ACC112 (cell line): ENCODE data around the gene CTNNA3.

Experiments used
- H2AFZ ChIP-seq: fragments of 200-600 bp; sonication (generic); one replicate; pipeline ENCODE4 v1.6.0; 2017; ENCODE audit warnings: antibody characterized with exemption, low read length; ENCODE audit not compliant: unreplicated experiment
- H3K27ac ChIP-seq: fragments of 200-600 bp; sonication (generic); 2 replicates; pipeline ENCODE4 v1.5.1; 2014; ENCODE audit warnings: low read depth, mild to moderate bottlenecking, antibody characterized with exemption, low read length, moderate library complexity
- H3K27me3 ChIP-seq: fragments of 200-600 bp; sonication (generic); 2 replicates; pipeline ENCODE4 v1.6.1; 2014; ENCODE audit warnings: mild to moderate bottlenecking, antibody characterized with exemption, low read length, moderate library complexity, mixed read lengths; ENCODE audit not compliant: insufficient read depth
- H3K36me3 ChIP-seq: fragments of 200-600 bp; sonication (generic); 2 replicates; pipeline ENCODE4 v1.6.1; 2016; ENCODE audit warnings: mild to moderate bottlenecking, antibody characterized with exemption, low read length, moderate library complexity, mixed read lengths; ENCODE audit not compliant: insufficient read depth
- H3K4me1 ChIP-seq: fragments of 200-600 bp; sonication (generic); one replicate; pipeline ENCODE4 v1.6.1; 2016; ENCODE audit warnings: low read length, mixed read lengths; ENCODE audit not compliant: insufficient read depth, unreplicated experiment, control insufficient read depth
- H3K4me3 ChIP-seq: fragments of 200-600 bp; sonication (generic); 2 replicates; pipeline ENCODE4 v1.5.1; 2014; ENCODE audit warnings: mild to moderate bottlenecking, low read depth, low read length
- H3K79me2 ChIP-seq: fragments of 200-600 bp; sonication (generic); one replicate; pipeline ENCODE4 v1.6.0; 2016; ENCODE audit warnings: low read length; ENCODE audit not compliant: control insufficient read depth, unreplicated experiment, insufficient read depth

Gene CTNNA3

GRCh38 chr10:66045859-66046258 lies 1650.1 kb downstream of the CTNNA3 start:
- Histone ChIP-seq H3K27ac (no peak overlapping the region), H3K79me2 (no peaks in the 10 kb centered on the region), H3K36me3 (no peaks in the 10 kb centered on the region), H3K4me3 (no peak overlapping the region), H3K4me1 (no peaks in the 10 kb centered on the region), H3K27me3 (no peaks in the 10 kb centered on the region), H2AFZ (no peak overlapping the region)

- no peaks in the 10 kb centered on the region for H3K36me3 ChIP-seq
- H3K79me2 ChIP-seq, result no peaks in the 10 kb centered on the region
- no peak overlapping the region for H3K27ac ChIP-seq
- H2AFZ ChIP-seq, result no peak overlapping the region
- no peak overlapping the region for H3K4me3 ChIP-seq
- no peaks in the 10 kb centered on the region for H3K4me1 ChIP-seq
- H3K27me3 ChIP-seq, result no peaks in the 10 kb centered on the region
Observed at GRCh38 chr10:66041771-66042170, 1654.2 kb downstream of the CTNNA3 start.

- Histone ChIP-seq H3K27me3 (no peaks in the 10 kb centered on the region), H3K79me2 (no peaks in the 10 kb centered on the region), H3K36me3 (no peaks in the 10 kb centered on the region)
Observed at GRCh38 chr10:66038623-66039022, 1657.4 kb downstream of the CTNNA3 start.

GRCh38 chr10:66026321-66026720 lies 1669.7 kb downstream of the CTNNA3 start:
- no peak overlapping the region for H3K4me3 ChIP-seq

More at GRCh38 chr10:66038623-66039022, 1657.4 kb downstream of the CTNNA3 start:
- Histone ChIP-seq H3K27ac (no peak overlapping the region), H2AFZ (no peak overlapping the region), H3K4me3 (no peak overlapping the region), H3K4me1 (no peaks in the 10 kb centered on the region)

GRCh38 chr10:66025186-66025585 lies 1670.8 kb downstream of the CTNNA3 start:
- H3K27me3 ChIP-seq, result no peaks in the 10 kb centered on the region
- H3K79me2 ChIP-seq, result no peaks in the 10 kb centered on the region
- H3K4me3 ChIP-seq, result no peak overlapping the region
- no peaks in the 10 kb centered on the region for H3K4me1 ChIP-seq
- no peak overlapping the region for H2AFZ ChIP-seq
- no peaks in the 10 kb centered on the region for H3K36me3 ChIP-seq
- no peak overlapping the region for H3K27ac ChIP-seq

More at GRCh38 chr10:66026321-66026720, 1669.7 kb downstream of the CTNNA3 start:
- H3K4me1 ChIP-seq, result no peaks in the 10 kb centered on the region
- no peaks in the 10 kb centered on the region for H3K36me3 ChIP-seq
- H3K27me3 ChIP-seq, result no peaks in the 10 kb centered on the region
- H3K79me2 ChIP-seq, result no peaks in the 10 kb centered on the region
- no peak overlapping the region for H2AFZ ChIP-seq
- no peak overlapping the region for H3K27ac ChIP-seq

GRCh38 chr10:66021423-66021822 lies 1674.6 kb downstream of the CTNNA3 start:
- Histone ChIP-seq H3K27ac (no peak overlapping the region), H3K4me3 (no peak overlapping the region), H2AFZ (no peak overlapping the region), H3K79me2 (no peaks in the 10 kb centered on the region), H3K27me3 (no peaks in the 10 kb centered on the region), H3K4me1 (no peaks in the 10 kb centered on the region), H3K36me3 (no peaks in the 10 kb centered on the region)

GRCh38 chr10:66008221-66008620 lies 1687.8 kb downstream of the CTNNA3 start:
- Histone ChIP-seq H3K4me1 (no peaks in the 10 kb centered on the region), H2AFZ (no peak overlapping the region), H3K27ac (no peak overlapping the region), H3K4me3 (no peak overlapping the region), H3K79me2 (no peaks in the 10 kb centered on the region), H3K36me3 (no peaks in the 10 kb centered on the region), H3K27me3 (no peaks in the 10 kb centered on the region)

GRCh38 chr10:66006411-66006810 lies 1689.6 kb downstream of the CTNNA3 start:
- Histone ChIP-seq H3K27ac (no peak overlapping the region), H3K4me3 (no peak overlapping the region), H3K36me3 (no peaks in the 10 kb centered on the region), H3K79me2 (no peaks in the 10 kb centered on the region), H3K27me3 (no peaks in the 10 kb centered on the region), H2AFZ (no peak overlapping the region), H3K4me1 (no peaks in the 10 kb centered on the region)

GRCh38 chr10:65993451-65993850 lies 1702.5 kb downstream of the CTNNA3 start:
- Histone ChIP-seq H3K36me3 (no peaks in the 10 kb centered on the region), H3K27me3 (no peaks in the 10 kb centered on the region), H3K79me2 (no peaks in the 10 kb centered on the region), H3K4me3 (no peak overlapping the region), H3K4me1 (no peaks in the 10 kb centered on the region), H3K27ac (no peak overlapping the region), H2AFZ (no peak overlapping the region)

- no peaks in the 10 kb centered on the region for H3K27me3 ChIP-seq
- no peaks in the 10 kb centered on the region for H3K36me3 ChIP-seq
- no peaks in the 10 kb centered on the region for H3K79me2 ChIP-seq
- H3K4me1 ChIP-seq, result no peaks in the 10 kb centered on the region
- H2AFZ ChIP-seq, result no peak overlapping the region
- no peak overlapping the region for H3K27ac ChIP-seq
- no peak overlapping the region for H3K4me3 ChIP-seq
Observed at GRCh38 chr10:65968871-65969270, 1727.1 kb downstream of the CTNNA3 start.

- no peaks in the 10 kb centered on the region for H3K4me1 ChIP-seq
- H3K4me3 ChIP-seq, result no peak overlapping the region
- no peak overlapping the region for H2AFZ ChIP-seq
Observed at GRCh38 chr10:65968437-65968836, 1727.6 kb downstream of the CTNNA3 start.

More at GRCh38 chr10:65968437-65968836, 1727.6 kb downstream of the CTNNA3 start:
- H3K79me2 ChIP-seq, result no peaks in the 10 kb centered on the region
- H3K27me3 ChIP-seq, result no peaks in the 10 kb centered on the region
- no peaks in the 10 kb centered on the region for H3K36me3 ChIP-seq
- no peak overlapping the region for H3K27ac ChIP-seq
